OCI-LY3 (cell line): ENCODE data around the gene OPCML.

ENCODE experiments used
- EZH2phosphoT487 ChIP-seq: fragments of 200-600 bp; shearing (Covaris generic); IDR thresholded peaks from 2 replicates; pipeline ENCODE4 v1.6.1; 2018; ENCODE audit warnings: antibody characterized with exemption, mixed run types, low read depth
- TF ChIP-seq, protein P1 (sequence below): fragments of 200-600, 300-600 bp; sonication (generic); IDR thresholded peaks from 2 replicates; pipeline ENCODE4 v1.5.1; 2014; ENCODE audit warnings: antibody characterized with exemption, low read length, low read depth

DNA sequence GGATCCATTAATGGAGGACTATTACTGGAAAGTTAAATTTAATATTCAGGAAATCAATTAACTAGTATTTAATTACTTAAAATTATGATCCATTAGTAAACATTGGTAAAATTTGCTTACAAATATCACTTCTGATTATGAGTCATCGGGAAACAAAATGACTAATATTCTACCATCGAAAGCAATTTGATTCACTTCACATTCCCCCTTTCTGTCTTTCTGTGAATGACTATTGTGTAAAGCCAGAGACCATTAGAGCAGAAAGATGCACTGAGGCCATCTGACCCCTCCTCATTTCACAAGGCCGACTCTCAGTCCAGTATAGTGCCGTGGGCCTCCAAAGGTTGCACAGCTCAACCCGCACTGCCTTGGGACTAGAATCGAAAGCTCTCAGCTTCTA is 619.0 kb downstream of the OPCML start:
- TF ChIP-seq, protein P1, sequence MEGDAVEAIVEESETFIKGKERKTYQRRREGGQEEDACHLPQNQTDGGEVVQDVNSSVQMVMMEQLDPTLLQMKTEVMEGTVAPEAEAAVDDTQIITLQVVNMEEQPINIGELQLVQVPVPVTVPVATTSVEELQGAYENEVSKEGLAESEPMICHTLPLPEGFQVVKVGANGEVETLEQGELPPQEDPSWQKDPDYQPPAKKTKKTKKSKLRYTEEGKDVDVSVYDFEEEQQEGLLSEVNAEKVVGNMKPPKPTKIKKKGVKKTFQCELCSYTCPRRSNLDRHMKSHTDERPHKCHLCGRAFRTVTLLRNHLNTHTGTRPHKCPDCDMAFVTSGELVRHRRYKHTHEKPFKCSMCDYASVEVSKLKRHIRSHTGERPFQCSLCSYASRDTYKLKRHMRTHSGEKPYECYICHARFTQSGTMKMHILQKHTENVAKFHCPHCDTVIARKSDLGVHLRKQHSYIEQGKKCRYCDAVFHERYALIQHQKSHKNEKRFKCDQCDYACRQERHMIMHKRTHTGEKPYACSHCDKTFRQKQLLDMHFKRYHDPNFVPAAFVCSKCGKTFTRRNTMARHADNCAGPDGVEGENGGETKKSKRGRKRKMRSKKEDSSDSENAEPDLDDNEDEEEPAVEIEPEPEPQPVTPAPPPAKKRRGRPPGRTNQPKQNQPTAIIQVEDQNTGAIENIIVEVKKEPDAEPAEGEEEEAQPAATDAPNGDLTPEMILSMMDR = no peak
- TF ChIP-seq EZH2phosphoT487 = no peak
